ENCODE data around the gene POLR2F.
"Not testable (repeated sequence)": the region's sequence is repeated elsewhere in the genome, so short reads cannot be mapped to it uniquely, and the experiment has no call there.

Gene POLR2F

GRCh38 chr22:37955825-37956397 is 2.4 kb downstream of the POLR2F start:
- not testable (repeated sequence) for DNase-seq

GRCh38 chr22:37957232-37957631 is 3.7 kb downstream of the POLR2F start:
- DNase-seq, result no peak

GRCh38 chr22:37959231-37959825 is 5.8 kb downstream of the POLR2F start:
- no peak for DNase-seq

GRCh38 chr22:37961062-37961461 is 7.6 kb downstream of the POLR2F start:
- DNase-seq, result no peak

- DNase-seq, result no peak
Measured at GRCh38 chr22:37965940-37966664, 12.6 kb downstream of the POLR2F start.

GRCh38 chr22:37967147-37967546 is 13.6 kb downstream of the POLR2F start:
- no peak for DNase-seq

- DNase-seq, result no peak
Measured at GRCh38 chr22:37967637-37968451, 14.3 kb downstream of the POLR2F start.

- peak; percentile 21 for DNase-seq
Measured at GRCh38 chr22:37968452-37969251, 15.2 kb downstream of the POLR2F start.

GRCh38 chr22:37970864-37971263 is 17.4 kb downstream of the POLR2F start:
- no peak for DNase-seq

GRCh38 chr22:37971475-37972434 is 18.3 kb downstream of the POLR2F start:
- peak; percentile 62 for DNase-seq

- DNase-seq, result peak; percentile 25
Measured at GRCh38 chr22:37972527-37972926, 19.0 kb downstream of the POLR2F start.

- DNase-seq, result no peak
Measured at GRCh38 chr22:37973271-37974170, 20.0 kb downstream of the POLR2F start.

- no peak for DNase-seq
Measured at GRCh38 chr22:37975153-37975552, 21.7 kb downstream of the POLR2F start.

GRCh38 chr22:37976022-37976421 is 22.5 kb downstream of the POLR2F start:
- DNase-seq, result not testable (repeated sequence)

GRCh38 chr22:37976547-37976946 is 23.0 kb downstream of the POLR2F start:
- no peak for DNase-seq

- DNase-seq, result peak; percentile 31
Measured at GRCh38 chr22:37979782-37980181, 26.3 kb downstream of the POLR2F start.

GRCh38 chr22:37981282-37982011 is 27.9 kb downstream of the POLR2F start:
- DNase-seq, result no peak

- no peak for DNase-seq
Measured at GRCh38 chr22:37982151-37982785, 28.8 kb downstream of the POLR2F start.

All from eye (tissue), 1 donor.